KOPT-K1 (cell line): ENCODE results near the gene PPP1R1C.

Experiments
- H3K27ac ChIP-seq: fragments of 200-600 bp; sonication (generic); 2 replicates; pipeline ENCODE4 v1.5.1; 2016; ENCODE audit warnings: antibody characterized with exemption, mild to moderate bottlenecking, low read depth, low read length; ENCODE audit not compliant: poor library complexity, severe bottlenecking
- H3K36me3 ChIP-seq: fragments of 200-600 bp; sonication (generic); 2 replicates; pipeline ENCODE4 v1.5.1; 2017; ENCODE audit warnings: antibody characterized with exemption, mild to moderate bottlenecking, low read length, moderate library complexity; ENCODE audit not compliant: insufficient read depth
- H3K9me3 ChIP-seq: fragments of 200-600 bp; sonication (generic); 2 replicates; pipeline ENCODE4 v1.5.1; 2017; ENCODE audit warnings: antibody characterized with exemption, low read length, mild to moderate bottlenecking; ENCODE audit not compliant: insufficient read depth, poor library complexity, severe bottlenecking

The PPP1R1C gene

GRCh38 chr2:181988154-181988924, 2.7 kb downstream of the PPP1R1C start:
- Histone ChIP-seq H3K27ac (no peak overlapping the region), H3K9me3 (no peaks in the 10 kb centered on the region), H3K36me3 (no peaks in the 10 kb centered on the region)

GRCh38 chr2:181989099-181989498, 3.4 kb downstream of the PPP1R1C start:
- H3K9me3 ChIP-seq = no peaks in the 10 kb centered on the region
- no peaks in the 10 kb centered on the region for H3K36me3 ChIP-seq
- H3K27ac ChIP-seq = no peak overlapping the region

- Histone ChIP-seq H3K27ac (no peak overlapping the region), H3K9me3 (no peaks in the 10 kb centered on the region), H3K36me3 (no peaks in the 10 kb centered on the region)
These were observed 5.7 kb downstream of the PPP1R1C start for GRCh38 chr2:181991171-181991885.

DNA sequence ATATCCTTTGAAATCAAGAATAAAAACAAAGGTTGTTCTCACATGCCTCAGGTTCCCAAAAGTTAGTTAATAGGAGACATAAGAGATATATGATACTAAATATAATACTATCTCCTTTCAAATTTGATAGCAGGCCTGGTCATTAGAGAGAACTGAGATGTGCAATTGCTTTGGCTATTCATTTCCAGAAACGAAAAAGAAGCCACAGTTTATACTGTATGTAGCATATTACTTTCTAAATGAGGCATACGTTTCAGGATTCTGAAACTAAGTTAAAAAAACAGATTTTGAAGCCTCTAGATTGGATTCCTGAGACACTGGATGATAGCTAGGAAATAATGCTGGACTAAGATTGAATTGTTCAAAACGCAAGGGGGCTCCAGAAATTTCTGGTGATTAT, 7.1 kb downstream of the PPP1R1C start:
- Histone ChIP-seq H3K27ac (no peak overlapping the region), H3K9me3 (no peaks in the 10 kb centered on the region), H3K36me3 (no peaks in the 10 kb centered on the region)

- H3K9me3 ChIP-seq = no peaks in the 10 kb centered on the region
- no peak overlapping the region for H3K27ac ChIP-seq
- H3K36me3 ChIP-seq = no peaks in the 10 kb centered on the region
These were observed 9.6 kb downstream of the PPP1R1C start for GRCh38 chr2:181995289-181995688.

DNA sequence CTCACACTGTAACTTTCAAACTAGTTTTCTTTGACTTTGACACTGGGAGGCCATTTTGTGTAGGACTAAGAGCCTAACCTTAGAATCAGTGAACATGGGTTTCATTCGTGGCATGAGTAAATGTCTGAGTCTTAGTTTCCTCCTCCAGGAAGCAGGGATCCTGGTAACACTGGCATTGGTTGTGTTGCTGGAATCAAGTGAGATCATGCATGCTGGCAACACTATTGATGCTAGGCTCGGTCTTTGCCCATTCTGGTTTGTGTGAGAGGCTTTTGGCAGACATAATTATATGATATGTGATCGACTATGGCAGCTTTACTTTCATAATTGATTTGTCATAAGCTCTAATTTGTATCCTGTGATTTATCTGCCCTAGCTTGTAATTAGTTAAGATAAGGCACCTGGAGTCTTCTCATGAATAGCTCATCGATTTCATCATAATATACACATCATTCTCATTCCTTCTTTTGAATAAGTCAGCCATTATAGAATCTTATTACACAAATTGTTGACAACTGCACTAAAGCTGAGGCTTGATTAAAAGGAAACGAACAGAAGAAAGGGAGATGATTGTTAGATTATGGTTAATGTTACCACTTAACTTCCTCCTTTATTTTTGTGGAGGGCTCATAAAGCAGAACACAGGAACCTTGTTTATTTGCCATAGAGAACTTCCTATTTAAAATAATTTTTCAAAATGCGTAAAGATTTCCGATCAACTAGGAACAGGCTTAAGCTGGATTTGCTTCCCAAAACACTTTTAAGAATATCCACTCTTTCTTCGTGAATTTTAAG, 12.6 kb downstream of the PPP1R1C start:
- H3K27ac ChIP-seq = no peak overlapping the region
- no peaks in the 10 kb centered on the region for H3K9me3 ChIP-seq
- no peaks in the 10 kb centered on the region for H3K36me3 ChIP-seq

DNA sequence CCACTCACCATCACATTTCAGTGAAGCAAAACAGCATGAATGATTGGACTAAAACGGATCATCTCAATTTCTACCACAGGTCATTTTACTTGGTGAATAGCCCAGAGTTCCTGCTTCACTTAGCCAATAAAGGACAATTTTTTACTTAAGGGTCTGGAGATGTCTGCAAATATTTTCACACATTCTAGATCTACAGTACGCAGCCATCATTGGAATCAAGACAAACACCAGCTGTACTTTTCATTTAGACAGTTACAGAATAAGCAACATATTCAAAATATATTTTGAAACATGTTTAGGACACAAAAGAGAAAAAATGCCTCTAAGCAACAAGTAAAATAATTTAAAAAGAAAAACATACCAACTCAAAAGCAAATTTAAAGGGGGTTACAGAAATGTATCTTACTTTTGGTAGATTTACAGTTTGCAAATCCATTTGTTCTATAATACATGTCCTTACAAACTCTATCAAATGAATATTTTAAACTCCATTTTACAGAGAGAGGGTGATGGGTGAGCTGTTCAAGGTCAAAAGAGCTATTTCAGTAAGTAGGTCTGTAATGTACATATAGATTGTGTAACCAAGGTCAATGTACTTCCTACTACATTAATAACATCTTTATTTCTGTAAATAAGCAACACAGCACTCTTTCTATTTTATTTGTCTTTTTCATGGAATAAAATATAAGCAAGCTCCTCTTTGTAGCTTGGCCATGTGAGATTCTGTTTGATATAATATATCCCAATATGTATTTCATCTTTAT, 13.4 kb downstream of the PPP1R1C start:
- Histone ChIP-seq H3K36me3 (no peaks in the 10 kb centered on the region), H3K9me3 (no peaks in the 10 kb centered on the region), H3K27ac (no peak overlapping the region)

DNA sequence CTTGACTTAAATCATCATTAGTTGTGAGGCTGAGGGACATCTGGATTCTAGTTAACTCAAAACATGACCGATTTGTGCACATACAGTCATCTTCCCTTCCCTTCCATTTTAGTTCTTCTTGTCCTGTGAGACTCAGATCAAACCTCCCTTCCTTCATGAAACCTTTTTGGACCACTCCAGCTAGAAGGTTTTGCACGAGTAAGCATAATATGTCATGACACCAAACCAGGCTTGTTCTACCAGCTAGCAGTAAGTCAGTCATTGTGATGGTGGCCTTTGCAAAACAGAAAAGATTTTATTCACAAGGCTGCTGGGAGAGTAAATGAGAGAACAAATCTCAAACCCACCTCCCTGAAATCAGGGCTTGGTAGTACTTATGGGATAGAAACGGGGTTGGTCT, 14.3 kb downstream of the PPP1R1C start:
- no peaks in the 10 kb centered on the region for H3K36me3 ChIP-seq
- H3K9me3 ChIP-seq = no peaks in the 10 kb centered on the region
- no peak overlapping the region for H3K27ac ChIP-seq

- Histone ChIP-seq H3K27ac (no peak overlapping the region), H3K9me3 (no peaks in the 10 kb centered on the region), H3K36me3 (no peaks in the 10 kb centered on the region)
These were observed 19.4 kb downstream of the PPP1R1C start for GRCh38 chr2:182004945-182005520.

DNA sequence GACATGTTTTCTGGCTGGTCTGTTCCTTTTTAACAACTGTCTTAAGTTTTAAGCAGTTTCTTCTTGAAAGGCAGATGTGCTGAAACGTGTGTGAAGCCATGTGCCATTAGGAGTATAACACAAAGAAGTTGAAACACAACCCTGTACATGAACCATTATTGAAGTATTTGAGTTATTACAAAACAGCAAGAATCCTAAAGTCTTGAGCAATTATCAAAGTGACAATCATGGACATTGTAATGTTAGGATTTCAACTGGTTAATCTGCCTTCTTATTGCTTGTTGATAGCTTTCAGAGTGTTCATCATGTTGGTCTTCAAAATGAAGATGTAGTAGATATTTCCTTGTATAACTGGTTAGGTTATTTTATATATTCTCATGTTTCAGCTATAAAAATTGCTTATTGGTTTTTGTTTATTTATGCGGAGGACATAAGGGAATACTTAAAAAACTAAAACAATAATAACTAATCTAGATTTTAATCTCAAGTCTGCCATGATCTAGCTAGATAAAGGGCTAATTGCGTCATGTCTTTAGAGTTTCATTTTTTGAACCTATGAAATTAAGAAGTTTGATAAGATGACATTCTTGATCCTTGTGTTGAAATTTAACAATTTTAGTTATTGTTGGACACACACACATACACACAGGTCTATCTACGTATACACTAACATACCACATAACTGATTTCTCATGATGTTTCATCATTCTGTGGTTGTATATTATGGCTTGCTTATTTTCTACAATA, 21.1 kb downstream of the PPP1R1C start:
- Histone ChIP-seq H3K36me3 (no peaks in the 10 kb centered on the region), H3K27ac (no peak overlapping the region), H3K9me3 (no peaks in the 10 kb centered on the region)

DNA sequence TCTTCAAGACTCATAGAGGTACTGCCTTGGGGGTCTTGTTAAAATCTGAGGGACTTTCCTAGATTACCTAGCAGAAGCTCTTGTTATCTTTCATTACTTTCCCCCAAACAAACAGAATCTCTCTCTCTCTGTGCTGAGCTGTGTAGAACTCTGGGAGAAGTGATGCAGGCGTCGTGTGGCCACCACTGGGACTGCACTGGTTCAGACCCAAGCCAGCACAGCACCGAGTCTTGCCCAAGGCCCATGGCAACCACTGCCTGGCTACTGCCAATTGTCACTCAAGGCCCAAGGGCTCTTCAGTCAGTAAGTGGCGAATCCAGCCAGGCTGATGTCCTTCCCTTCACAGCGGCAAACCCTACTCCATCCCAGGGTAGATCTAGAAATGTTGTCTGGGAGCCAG, 28.6 kb downstream of the PPP1R1C start:
- no peak overlapping the region for H3K27ac ChIP-seq
- no peaks in the 10 kb centered on the region for H3K36me3 ChIP-seq
- H3K9me3 ChIP-seq = no peaks in the 10 kb centered on the region

DNA sequence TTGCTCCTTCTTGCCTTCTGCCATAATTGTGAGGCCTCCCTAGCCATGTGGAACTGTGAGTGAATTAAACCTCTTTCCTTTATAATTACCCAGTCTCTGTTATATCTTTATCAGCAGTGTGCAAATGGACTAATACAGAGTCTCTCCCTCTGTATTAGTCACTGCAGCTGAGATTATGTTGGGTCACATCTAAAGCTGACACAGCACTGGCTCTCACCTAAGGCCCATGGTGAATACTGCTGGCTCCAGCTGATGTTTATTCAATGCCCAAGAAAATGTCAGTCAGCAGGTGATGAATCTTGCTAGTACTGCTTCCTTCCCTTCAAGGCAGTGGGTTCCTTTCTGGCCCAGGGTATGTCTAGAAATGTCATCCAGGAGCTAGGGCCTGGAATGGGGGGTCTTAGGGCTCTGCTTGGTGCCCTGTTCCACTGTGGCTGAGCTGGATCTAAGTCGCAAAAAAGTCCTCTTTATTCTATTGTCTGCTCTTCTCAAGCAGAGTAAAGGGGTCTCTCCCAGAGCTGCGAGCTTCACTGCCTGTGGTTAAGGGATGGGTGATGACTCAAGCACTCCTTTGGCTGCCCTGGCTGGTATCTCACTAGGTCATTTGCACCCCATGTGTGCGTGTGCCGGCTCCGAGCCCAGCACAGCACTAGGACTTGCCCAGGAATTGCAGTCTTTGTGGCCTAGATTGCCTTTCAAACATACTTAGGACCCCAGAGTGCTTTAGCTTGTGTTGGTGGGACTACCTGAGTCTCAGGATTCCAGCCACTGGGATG, 29.9 kb downstream of the PPP1R1C start:
- H3K9me3 ChIP-seq = no peaks in the 10 kb centered on the region
- no peaks in the 10 kb centered on the region for H3K36me3 ChIP-seq
- no peak overlapping the region for H3K27ac ChIP-seq

DNA sequence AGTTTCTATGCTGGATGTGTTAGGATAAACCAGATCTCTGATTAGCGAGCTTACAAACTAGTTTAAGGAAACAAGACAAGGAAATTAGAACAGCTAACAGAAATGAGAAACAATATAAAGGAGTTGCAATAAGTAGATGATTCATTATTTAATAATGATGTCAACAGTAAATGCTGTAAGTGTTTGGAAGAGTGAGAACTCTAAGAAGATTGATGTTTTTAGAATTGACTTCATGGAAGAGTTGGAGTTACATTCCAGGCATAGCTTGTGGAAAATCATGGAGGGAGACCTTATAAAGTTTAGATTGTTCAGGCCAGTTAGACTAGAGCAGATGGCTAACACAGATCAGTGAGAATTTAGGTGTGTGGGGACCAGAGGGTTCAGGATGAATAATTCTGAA, 32.6 kb downstream of the PPP1R1C start:
- no peak overlapping the region for H3K27ac ChIP-seq
- H3K36me3 ChIP-seq = no peaks in the 10 kb centered on the region

More for the DNA sequence above, 32.6 kb downstream of the PPP1R1C start:
- no peaks in the 10 kb centered on the region for H3K9me3 ChIP-seq
